Skeletal muscle cell (primary cell): ENCODE results near the gene HEXIM2.
"Not testable (repeated sequence)": the region's sequence is repeated elsewhere in the genome, so short reads cannot be mapped to it uniquely, and the experiment has no call there.

ENCODE experiments used
- DNase-seq: peaks from one replicate; pipeline ENCODE4 v3.0.0-alpha.2; 2010; ENCODE audit warnings: low read depth
- H3K4me3 ChIP-seq: 2 replicates; pipeline ENCODE4 v1.5.1; 2011; ENCODE audit warnings: low read depth, mild to moderate bottlenecking, control low read depth, low read length, moderate library complexity

Gene HEXIM2

GRCh38 chr17:45161288-45162024 is at the start of gene HEXIM2:
Gene HEXIM2 (plus strand): TSS chr17:45161875. CDS start chr17:45162794, 919 bp downstream.
- DNase-seq = peak; percentile 99
- H3K4me3 ChIP-seq = peak within 1 kb of the TSS; percentile 91

- no peak for DNase-seq
- no peak overlapping the region for H3K4me3 ChIP-seq
Observed at GRCh38 chr17:45112559-45113423, 48.9 kb upstream of the HEXIM2 start.

GRCh38 chr17:45113424-45113754 is 48.3 kb upstream of the HEXIM2 start:
- no peak for DNase-seq
- no peak overlapping the region for H3K4me3 ChIP-seq

DNA sequence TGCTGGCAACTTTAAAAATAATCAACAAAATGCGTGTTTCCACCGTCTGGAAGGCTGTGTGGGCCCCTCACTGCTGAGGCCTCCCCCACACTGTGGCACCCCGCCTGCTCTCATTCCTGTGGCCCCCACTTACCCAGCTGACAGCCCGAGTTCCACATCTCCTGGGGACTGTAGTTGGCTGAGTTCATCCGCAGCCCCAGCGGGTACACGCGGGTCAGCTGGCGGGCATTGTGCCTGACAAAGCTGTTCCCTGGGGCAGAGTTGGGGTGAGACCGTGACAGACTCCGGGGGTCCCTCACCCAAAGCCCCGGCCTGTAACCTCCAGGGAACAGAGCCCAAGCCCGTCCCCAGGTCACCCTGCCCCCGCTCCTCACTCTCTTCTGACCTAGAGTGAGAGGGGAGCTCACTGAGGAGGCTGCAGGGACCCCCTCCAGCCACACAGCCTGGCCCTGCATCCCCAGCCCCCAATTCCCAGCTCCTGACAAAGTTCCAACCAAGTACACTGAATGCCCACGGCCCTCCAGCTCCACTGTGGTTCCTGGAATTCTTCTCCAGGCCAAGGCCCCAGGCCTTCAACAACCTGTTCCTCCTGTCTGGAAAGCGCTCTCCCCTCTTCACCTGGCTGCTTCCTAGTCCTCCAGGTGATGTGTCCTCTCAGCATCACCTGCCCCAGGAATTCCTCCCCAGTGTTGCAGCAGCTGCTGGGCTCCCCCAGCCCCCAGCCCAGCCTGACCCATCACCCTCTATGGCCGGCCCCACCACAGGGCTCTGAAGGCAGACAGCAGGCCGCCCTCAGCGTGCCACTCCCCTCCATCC is 47.4 kb upstream of the HEXIM2 start:
- H3K4me3 ChIP-seq = no peak overlapping the region
- no peak for DNase-seq

DNA sequence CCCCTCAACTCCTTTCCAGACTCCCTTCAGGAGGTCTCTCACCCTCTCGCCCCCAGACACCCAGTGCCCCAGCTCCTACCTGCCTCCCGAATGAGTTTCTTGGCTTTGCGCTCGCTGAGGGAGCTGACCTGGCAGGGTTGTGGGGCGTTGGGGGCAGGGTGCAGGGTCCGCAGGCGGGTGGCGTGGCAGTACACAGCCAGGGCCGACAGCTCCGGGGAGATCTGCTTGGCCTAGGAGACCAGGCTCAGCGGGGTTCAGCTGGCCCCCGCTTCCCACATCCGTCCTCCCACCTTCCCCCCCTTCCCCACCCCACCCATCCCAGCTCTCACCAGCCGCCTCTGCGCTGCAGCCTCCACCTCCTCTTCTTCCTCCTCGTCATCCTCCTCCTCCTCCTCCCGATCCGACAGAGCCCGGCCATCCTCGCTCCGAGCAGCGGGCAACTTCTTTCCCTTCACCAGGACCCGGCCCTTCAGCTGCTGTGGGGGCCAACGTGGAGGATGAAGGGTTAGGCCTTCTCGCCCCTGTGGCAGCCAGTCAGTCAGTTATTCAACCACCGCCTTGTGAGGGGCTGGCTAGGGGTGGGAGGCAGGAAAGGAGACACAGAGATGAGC is 46.6 kb upstream of the HEXIM2 start:
- no peak overlapping the region for H3K4me3 ChIP-seq
- DNase-seq = no peak

- no peak overlapping the region for H3K4me3 ChIP-seq
- no peak for DNase-seq
Observed at GRCh38 chr17:45115871-45116270, 45.8 kb upstream of the HEXIM2 start.

- no peak overlapping the region for H3K4me3 ChIP-seq
- DNase-seq = no peak
Observed at GRCh38 chr17:45116434-45117016, 45.1 kb upstream of the HEXIM2 start.

- DNase-seq = no peak
- no peak overlapping the region for H3K4me3 ChIP-seq
Observed at GRCh38 chr17:45117334-45117733, 44.3 kb upstream of the HEXIM2 start.

- H3K4me3 ChIP-seq = no peak overlapping the region
- no peak for DNase-seq
Observed at GRCh38 chr17:45117848-45118646, 43.6 kb upstream of the HEXIM2 start.

DNA sequence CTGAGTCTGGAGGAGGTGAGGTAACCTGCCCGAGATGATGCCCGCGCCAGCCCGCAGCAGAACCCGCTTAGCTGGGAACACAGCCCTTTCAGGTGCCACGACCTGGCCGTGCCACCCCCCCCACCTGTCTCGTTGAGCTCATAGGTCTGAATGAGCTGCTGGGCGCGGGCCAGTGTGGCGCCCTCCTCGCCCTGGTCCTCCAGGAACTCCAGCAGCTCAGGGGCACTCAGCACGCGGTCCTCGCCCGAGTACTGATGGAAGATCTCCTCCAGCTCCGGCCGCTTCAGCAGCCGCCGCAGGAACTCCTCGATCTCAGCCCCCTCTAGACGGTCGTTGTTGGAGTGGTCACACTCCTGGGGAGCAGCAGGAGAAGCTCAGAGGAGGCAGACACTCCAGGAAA is 43.0 kb upstream of the HEXIM2 start:
- H3K4me3 ChIP-seq = no peak overlapping the region
- DNase-seq = no peak

DNA sequence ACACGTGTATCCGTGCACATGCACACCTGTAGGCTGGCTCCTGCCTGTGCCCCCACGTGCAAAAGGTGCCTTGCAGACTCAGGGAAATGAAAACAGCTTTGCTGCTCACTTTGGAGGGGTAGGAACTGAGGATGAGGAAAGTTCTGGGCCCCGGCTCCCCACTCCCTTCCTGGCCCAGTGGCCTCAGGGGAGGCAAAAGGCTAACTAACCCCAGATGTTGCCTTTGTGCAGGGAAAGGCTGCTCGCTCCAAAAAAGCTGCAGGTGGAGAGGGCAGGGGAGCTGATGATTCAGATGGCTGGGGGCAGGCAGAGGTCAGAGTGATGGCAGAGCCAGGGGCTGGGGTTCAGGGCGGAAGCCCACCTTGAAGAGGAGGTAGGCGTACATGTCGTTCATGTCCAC is 41.7 kb upstream of the HEXIM2 start:
- no peak for DNase-seq
- no peak overlapping the region for H3K4me3 ChIP-seq

GRCh38 chr17:45120558-45120957 is 41.1 kb upstream of the HEXIM2 start:
- DNase-seq = no peak
- no peak overlapping the region for H3K4me3 ChIP-seq

DNA sequence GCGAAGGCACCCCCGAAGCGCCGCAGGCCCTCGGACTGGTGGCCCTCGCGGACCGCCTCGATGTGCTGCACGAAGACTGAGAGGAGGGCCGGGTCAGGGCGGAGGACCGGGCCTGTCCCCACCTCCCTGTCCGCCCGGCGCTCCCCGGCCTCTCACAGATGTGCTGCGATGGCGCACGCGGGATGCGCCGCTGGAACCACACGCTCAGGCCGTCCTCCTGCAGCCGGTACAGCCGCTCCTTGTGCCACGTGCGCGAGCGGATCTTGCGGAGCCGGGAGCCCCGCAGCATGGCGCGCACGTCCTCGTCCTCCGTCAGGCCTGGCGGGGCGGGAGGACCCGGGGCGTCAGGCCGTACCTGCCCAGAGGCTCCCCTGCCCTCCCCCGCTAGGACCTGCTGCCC is 40.6 kb upstream of the HEXIM2 start:
- no peak overlapping the region for H3K4me3 ChIP-seq
- DNase-seq = no peak

DNA sequence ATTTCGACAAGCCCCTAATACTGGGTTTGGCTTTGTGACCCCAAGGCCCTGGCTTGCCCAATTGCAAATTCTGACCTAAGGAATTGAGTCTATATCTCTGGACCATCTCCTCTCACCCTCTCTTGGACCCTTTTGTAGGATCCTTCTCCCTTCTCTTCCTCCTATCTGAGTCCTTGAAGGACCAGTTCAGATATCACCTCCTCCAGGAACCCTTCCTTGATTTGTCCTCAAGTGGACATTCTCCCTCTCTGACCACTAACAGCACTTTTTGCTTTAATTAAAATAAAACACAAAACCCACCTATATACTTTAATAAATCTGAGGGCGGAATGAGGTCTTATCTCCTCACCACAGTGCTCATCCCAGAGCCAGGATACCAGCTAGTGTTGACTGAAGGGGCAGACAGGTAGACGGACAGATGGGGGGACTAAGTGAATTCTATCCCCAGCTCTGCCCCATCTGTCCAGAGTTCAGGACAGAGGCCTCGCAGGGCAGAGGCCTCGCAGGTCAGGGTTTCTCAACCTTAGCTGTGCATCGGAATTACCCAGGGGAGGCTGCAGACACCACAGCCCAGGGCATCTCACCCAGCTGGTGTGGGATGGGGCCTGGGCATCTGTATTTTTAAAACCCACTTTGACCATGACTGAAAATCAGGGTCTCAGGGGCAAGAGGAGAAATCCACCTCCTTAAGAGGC is 38.5 kb upstream of the HEXIM2 start:
- no peak for DNase-seq
- H3K4me3 ChIP-seq = no peak overlapping the region

GRCh38 chr17:45123930-45124796 is 37.5 kb upstream of the HEXIM2 start:
- DNase-seq = no peak
- H3K4me3 ChIP-seq = no peak overlapping the region

DNA sequence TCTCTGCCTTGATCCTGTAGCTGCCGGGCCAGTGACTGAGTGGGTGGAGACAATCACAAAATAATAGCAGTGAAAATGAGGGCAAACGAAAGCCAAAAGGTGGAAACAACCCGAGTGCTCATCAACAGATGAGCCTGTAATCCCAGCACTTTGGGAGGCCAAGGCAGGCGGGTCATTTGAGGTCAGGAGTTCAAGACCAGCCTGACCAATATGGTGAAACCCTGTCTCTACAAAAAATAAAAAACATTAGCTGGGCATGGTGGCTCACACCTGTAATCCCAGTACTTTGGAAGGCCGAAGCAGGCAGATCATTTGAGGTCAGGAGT is 36.9 kb upstream of the HEXIM2 start:
- DNase-seq, H3K4me3 ChIP-seq: not testable (repeated sequence)

DNA sequence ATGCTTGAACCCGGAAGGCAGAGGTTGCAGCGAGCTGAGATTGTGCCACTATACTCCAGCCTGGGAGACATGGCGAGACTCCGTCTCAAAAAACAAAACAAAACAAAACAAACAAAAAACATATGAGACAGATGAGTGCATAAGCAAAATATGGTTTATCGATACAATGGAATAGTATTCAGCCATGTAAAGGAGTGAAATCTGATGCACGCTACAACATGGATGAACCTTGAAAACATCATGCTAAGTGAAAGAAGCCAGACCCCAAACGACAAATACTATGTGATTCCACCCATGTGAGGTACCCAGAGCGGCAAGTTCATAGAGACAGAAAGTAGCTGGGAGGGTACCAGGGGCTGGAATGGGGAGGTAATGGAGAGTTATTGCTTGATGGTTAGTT is 36.2 kb upstream of the HEXIM2 start:
- H3K4me3 ChIP-seq = no peak overlapping the region
- no peak for DNase-seq
